D721Med (cell line): Measurements from ENCODE around the gene GAL3ST3.

Experiments used
- DNase-seq: peaks from one replicate; pipeline ENCODE4 v3.0.0; 2011; ENCODE audit warnings: low spot score; ENCODE audit not compliant: insufficient read length
- FAIRE-seq: peaks from 2 replicates; lab custom pipeline; 2011; peaks lifted over from hg19 to GRCh38; lab: Jason Lieb, UNC
- TF ChIP-seq, protein P1 (sequence below): IDR thresholded peaks from 2 replicates; pipeline ENCODE4 v1.5.1; 2012; ENCODE audit warnings: mild to moderate bottlenecking, control low read depth; ENCODE audit not compliant: insufficient read depth; ENCODE audit errors: missing control alignments

GAL3ST3 gene

DNA sequence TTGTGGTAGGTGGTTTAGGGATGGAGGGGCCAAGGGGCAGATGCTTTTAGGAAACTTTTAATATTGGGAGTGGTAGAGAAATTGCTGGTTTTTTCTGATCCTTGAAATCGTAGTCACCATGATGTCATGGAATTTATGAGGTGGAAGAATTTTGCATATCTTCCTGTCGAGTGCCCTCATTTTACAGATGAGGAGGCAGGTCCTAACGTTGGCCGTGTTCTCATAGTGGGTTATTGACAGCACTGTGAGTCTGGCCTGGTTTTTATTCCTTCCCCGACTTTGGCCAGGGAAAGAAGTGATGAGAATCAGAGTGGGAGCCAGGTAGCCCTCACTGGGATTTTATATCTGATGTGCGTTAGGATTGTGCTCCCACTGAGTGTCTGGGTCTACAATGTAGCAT is 12.3 kb upstream of the GAL3ST3 start:
- no peak for FAIRE-seq
- no peak for DNase-seq
- TF ChIP-seq, protein P1, sequence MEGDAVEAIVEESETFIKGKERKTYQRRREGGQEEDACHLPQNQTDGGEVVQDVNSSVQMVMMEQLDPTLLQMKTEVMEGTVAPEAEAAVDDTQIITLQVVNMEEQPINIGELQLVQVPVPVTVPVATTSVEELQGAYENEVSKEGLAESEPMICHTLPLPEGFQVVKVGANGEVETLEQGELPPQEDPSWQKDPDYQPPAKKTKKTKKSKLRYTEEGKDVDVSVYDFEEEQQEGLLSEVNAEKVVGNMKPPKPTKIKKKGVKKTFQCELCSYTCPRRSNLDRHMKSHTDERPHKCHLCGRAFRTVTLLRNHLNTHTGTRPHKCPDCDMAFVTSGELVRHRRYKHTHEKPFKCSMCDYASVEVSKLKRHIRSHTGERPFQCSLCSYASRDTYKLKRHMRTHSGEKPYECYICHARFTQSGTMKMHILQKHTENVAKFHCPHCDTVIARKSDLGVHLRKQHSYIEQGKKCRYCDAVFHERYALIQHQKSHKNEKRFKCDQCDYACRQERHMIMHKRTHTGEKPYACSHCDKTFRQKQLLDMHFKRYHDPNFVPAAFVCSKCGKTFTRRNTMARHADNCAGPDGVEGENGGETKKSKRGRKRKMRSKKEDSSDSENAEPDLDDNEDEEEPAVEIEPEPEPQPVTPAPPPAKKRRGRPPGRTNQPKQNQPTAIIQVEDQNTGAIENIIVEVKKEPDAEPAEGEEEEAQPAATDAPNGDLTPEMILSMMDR: no peak

DNA sequence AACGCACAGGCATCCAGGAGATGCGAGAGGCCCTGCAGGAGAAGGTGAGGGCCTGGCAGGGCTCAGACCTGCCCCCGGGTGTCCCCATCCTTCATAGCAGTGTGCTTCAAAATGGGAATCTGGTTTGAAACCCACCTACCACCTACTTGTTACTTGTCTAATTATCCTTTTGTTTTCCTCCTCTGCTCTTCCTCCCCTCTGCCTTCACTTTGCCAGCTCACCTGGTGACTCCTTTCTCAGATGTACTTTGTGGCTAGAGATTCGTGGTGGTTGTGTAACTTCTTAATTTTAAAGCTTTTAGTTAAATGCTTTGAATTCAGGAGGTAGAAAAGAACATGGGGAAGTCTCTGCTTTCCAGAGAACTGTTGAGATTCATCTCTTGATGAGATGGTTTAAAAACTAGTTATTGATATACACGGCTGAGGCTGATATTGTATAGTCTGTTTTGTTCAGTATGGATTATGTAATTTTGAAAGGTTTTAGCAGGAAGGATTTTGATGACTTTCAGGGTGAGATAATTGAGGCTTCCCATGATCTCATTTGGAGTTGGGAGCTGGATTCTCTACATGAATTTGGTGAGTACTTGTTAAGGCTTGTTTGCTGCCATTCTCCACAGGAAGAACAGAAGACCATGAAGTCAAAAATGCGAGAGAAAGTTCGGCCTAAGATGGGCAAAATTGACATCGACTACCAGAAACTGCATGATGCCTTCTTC is 11.2 kb upstream of the GAL3ST3 start:
- TF ChIP-seq, protein P1: no peak
- DNase-seq: no peak
- FAIRE-seq: no peak

DNA sequence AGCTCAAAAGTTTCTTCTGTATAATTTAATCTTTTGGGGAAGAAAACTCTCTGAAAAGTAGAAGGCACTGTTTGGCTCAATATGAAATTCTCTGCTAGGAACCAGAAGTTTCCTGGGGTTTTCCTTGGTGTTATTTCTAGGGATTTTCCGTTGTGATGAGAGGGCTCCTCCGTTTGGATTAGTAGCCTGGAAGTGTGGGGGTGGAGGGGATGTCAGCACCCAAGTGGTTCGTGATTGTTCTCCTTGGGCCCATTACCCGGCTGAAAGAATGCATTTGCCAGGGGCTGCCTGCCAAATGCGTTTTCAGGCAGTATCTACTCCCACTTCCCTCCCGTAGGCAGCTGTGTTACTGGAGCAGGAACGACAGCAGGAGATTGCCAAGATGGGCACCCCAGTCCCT is 7.5 kb upstream of the GAL3ST3 start:
- FAIRE-seq: no peak
- DNase-seq: no peak
- TF ChIP-seq, protein P1: no peak

DNA sequence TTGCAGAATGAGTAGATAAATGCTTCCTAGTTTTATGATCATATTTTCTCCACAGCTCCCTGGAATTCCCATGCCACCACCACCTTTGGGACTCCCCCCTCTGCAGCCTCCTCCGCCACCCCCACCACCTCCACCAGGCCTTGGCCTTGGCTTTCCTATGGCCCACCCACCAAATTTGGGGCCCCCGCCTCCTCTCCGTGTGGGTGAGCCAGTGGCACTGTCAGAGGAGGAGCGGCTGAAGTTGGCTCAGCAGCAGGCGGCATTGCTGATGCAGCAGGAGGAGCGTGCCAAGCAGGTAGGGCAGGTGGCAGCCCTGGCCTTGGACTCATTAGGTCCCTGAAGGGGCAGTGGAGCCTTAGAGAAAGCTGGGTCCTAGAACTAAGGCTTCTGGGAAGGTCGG is 6.1 kb upstream of the GAL3ST3 start:
- no peak for FAIRE-seq
- no peak for DNase-seq
- TF ChIP-seq, protein P1: no peak

DNA sequence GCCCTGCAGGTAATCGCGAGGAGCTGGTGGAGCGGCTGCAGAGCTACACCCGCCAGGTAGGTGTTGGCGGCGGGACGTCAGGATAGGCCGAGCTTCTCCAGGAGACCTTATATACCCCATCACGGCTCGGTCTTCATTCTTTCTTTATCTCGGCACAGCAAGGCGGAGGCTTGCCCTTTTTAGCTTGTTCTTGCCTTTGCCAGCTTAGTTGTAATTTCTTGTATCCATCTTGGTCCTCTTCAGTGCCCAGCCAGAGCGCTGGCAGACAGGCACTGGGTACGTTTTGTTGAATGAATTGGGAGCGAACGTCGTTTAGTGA is 3.7 kb upstream of the GAL3ST3 start:
- DNase-seq: no peak
- TF ChIP-seq, protein P1: no peak
- no peak for FAIRE-seq

DNA sequence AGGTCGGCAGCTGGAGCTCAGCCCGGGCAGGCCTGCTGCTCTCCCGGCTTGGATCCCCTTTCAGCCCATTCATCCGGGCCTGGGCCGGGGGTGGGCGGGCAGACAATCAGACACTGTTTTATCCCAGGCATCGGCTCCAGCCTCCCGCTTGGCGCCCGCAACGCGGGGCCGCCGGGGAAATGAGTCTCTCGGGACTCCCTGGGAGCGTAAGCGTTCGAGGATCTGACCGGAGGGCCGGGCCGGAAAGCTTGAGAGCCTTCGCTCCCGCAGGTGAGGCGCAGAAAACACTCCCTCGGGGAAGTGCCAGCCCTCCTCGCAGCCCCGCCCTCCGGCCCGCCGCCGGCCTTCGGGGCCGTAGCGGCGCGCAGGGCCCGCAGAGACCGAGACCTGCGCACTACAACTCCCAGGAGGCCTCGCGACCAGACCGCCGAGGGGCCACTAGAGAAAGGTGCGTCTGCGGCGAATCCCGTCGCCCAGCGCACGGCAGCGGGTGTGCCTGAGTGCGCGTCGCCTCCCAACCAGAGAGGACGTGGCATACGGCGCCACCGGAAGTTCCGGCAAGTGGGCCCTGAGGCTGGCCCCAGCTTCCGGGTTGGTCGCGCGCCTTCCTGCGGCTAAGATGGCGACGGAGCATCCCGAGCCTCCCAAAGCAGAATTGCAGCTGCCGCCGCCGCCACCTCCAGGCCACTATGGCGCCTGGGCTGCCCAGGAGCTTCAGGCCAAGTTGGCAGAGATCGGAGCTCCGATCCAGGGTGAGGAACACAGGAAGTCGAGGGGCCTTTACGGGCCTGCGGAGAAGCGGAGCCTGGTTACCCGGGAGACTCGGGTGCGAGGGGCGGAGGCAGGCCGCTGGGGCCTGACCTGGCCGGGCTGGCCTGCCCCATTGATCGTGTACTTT is 3.1 kb upstream of the GAL3ST3 start, which contains the start of gene SF3B2:
TSS of gene SF3B2 (plus strand) at position 599 of the 898 bp plus-strand sequence. CDS start at position 620, 21 bp downstream.
- FAIRE-seq: no peak
- TF ChIP-seq, protein P1: no peak
- DNase-seq: peak; percentile 87
